ENCODE results near the gene DENND2D. TPM values are rescaled to one million over a fixed set of nuclear protein-coding genes. Genes with fewer than 3 reads are reported as not detected.

DENND2D gene
- total and polyA plus RNA-seq, 4 experiments from 2014 or later: 125 to 284 (median 252) TPM

- no peaks in the 10 kb centered on the region for H3K27me3 Mint-ChIP-seq
- H3K4me1 Mint-ChIP-seq: peaks cover 0 to 9% (median 4%) of the 10 kb centered on the region in 4 donors
- no peaks in the 10 kb centered on the region for H3K27me3 ChIP-seq (ENCODE audit: insufficient read depth, low read length)
- ChIA-PET CTCF (ENCODE audit: partially characterized antibody) (interaction anchor here (1.5 to 1.7 kb wide), 3 partner anchors 40 to 162 kb away, joined by 3 to 4 read pairs (median 3); no protein-coding TSS in a partner anchor), POLR2A (ENCODE audit: partially characterized antibody) (no interaction called here)
- H3K4me3 Mint-ChIP-seq: no peak overlapping the region
- no peaks in the 10 kb centered on the region for H3K4me1 ChIP-seq (ENCODE audit: insufficient read depth, low read length)
- peak overlapping the region in 1 of 7 donors; percentile 43 for H3K27ac Mint-ChIP-seq
- DNase-seq: no peak
- peaks cover 9 to 49% of the 10 kb centered on the region in 2 donors for H3K36me3 Mint-ChIP-seq
- no peaks in the 10 kb centered on the region for H3K9me3 Mint-ChIP-seq
- intact Hi-C loops (cut with micrococcal nuclease): no loop called here
- H3K27ac ChIP-seq (ENCODE audit: low read depth, low read length): no peak overlapping the region
- H3K9me3 ChIP-seq (ENCODE audit: control insufficient read depth in 1 of 2, low read length in 2 of 2): no peaks in the 10 kb centered on the region
- no peak overlapping the region for H3K4me3 ChIP-seq (ENCODE audit: low read length in 2 of 2)
- H3K36me3 ChIP-seq (ENCODE audit: insufficient read depth, low read length): no peaks in the 10 kb centered on the region
Measured at GRCh38 chr1:111238056-111238795, 37.8 kb upstream of the DENND2D start.

GRCh38 chr1:111236806-111237205 lies 36.4 kb upstream of the DENND2D start:
- Mint-ChIP-seq H3K9me3 (no peaks in the 10 kb centered on the region), H3K4me1 (peaks cover 0 to 13% (median 7%) of the 10 kb centered on the region in 4 donors), H3K27me3 (no peaks in the 10 kb centered on the region), H3K27ac (peak overlapping the region in 1 of 7 donors; percentile 43), H3K36me3 (peaks cover 9 to 46% of the 10 kb centered on the region in 2 donors), H3K4me3 (peak overlapping the region in 1 of 8 donors; percentile 18)
- H3K9me3 ChIP-seq (ENCODE audit: control insufficient read depth in 1 of 2, low read length in 2 of 2): no peaks in the 10 kb centered on the region
- no peaks in the 10 kb centered on the region for H3K27me3 ChIP-seq (ENCODE audit: insufficient read depth, low read length)
- no peak overlapping the region for H3K27ac ChIP-seq (ENCODE audit: low read depth, low read length)
- ChIA-PET CTCF (ENCODE audit: partially characterized antibody) (interaction anchor here (1.5 to 1.6 kb wide), 2 partner anchors 97 to 163 kb away, joined by 3 to 4 read pairs; no protein-coding TSS in a partner anchor), POLR2A (ENCODE audit: partially characterized antibody) (interaction anchor here (0.7 to 1.5 kb wide), 2 partner anchors 11 to 31 kb away, joined by 3 to 4 read pairs; no protein-coding TSS in a partner anchor)
- H3K36me3 ChIP-seq (ENCODE audit: insufficient read depth, low read length): no peaks in the 10 kb centered on the region
- H3K4me1 ChIP-seq (ENCODE audit: insufficient read depth, low read length): no peaks in the 10 kb centered on the region
- H3K4me3 ChIP-seq (ENCODE audit: low read length in 2 of 2): no peak overlapping the region
- intact Hi-C loops (cut with micrococcal nuclease): no loop called here
- no peak for DNase-seq

- Mint-ChIP-seq H3K4me1 (peaks cover 0 to 16% (median 8%) of the 10 kb centered on the region in 4 donors), H3K4me3 (no peak overlapping the region), H3K27me3 (no peaks in the 10 kb centered on the region), H3K9me3 (no peaks in the 10 kb centered on the region), H3K36me3 (peaks cover 8 to 43% of the 10 kb centered on the region in 2 donors), H3K27ac (no peak overlapping the region)
- CTCF ChIA-PET (ENCODE audit: partially characterized antibody): interaction anchor here (1.5 to 1.6 kb wide), 2 partner anchors 97 to 164 kb away, joined by 3 to 4 read pairs; no protein-coding TSS in a partner anchor
- DNase-seq: no peak
- Histone ChIP-seq H3K27me3 (ENCODE audit: insufficient read depth, low read length) (no peaks in the 10 kb centered on the region), H3K4me1 (ENCODE audit: insufficient read depth, low read length) (no peaks in the 10 kb centered on the region), H3K36me3 (ENCODE audit: insufficient read depth, low read length) (no peaks in the 10 kb centered on the region), H3K4me3 (ENCODE audit: low read length in 2 of 2) (no peak overlapping the region), H3K9me3 (ENCODE audit: control insufficient read depth in 1 of 2, low read length in 2 of 2) (no peaks in the 10 kb centered on the region), H3K27ac (ENCODE audit: low read depth, low read length) (no peak overlapping the region)
- POLR2A ChIA-PET (ENCODE audit: partially characterized antibody): interaction anchor here (0.7 to 1.5 kb wide), 3 partner anchors 9 to 32 kb away, joined by 3 to 4 read pairs (median 3); no protein-coding TSS in a partner anchor
- intact Hi-C loops (cut with micrococcal nuclease): no loop called here
Measured at GRCh38 chr1:111236379-111236778, 35.9 kb upstream of the DENND2D start.

- Histone ChIP-seq H3K4me3 (ENCODE audit: low read length in 2 of 2) (no peak overlapping the region), H3K36me3 (ENCODE audit: insufficient read depth, low read length) (no peaks in the 10 kb centered on the region), H3K27me3 (ENCODE audit: insufficient read depth, low read length) (no peaks in the 10 kb centered on the region), H3K9me3 (ENCODE audit: control insufficient read depth in 1 of 2, low read length in 2 of 2) (no peaks in the 10 kb centered on the region), H3K27ac (ENCODE audit: low read depth, low read length) (no peak overlapping the region), H3K4me1 (ENCODE audit: insufficient read depth, low read length) (peaks cover 9% of the 10 kb centered on the region)
- DNase-seq: no peak
- CTCF ChIA-PET (ENCODE audit: partially characterized antibody): no interaction called here
- H3K4me1 Mint-ChIP-seq: peaks cover 7 to 28% (median 16%) of the 10 kb centered on the region in 4 donors
- H3K4me3 Mint-ChIP-seq: no peak overlapping the region
- peaks cover 6 to 34% of the 10 kb centered on the region in 2 donors for H3K36me3 Mint-ChIP-seq
- intact Hi-C loops (cut with micrococcal nuclease): no loop called here
- no peak overlapping the region for H3K27ac Mint-ChIP-seq
- POLR2A ChIA-PET (ENCODE audit: partially characterized antibody): no interaction called here
- peaks cover 0 to 2% (median under 1%) of the 10 kb centered on the region in 8 donors for H3K9me3 Mint-ChIP-seq
- no peaks in the 10 kb centered on the region for H3K27me3 Mint-ChIP-seq
Measured at GRCh38 chr1:111234866-111235265, 34.4 kb upstream of the DENND2D start.

- H3K27ac Mint-ChIP-seq: no peak overlapping the region
- H3K4me1 Mint-ChIP-seq: peaks cover 11 to 31% (median 17%) of the 10 kb centered on the region in 4 donors
- POLR2A ChIA-PET (ENCODE audit: partially characterized antibody): no interaction called here
- no peaks in the 10 kb centered on the region for H3K27me3 Mint-ChIP-seq
- no peaks in the 10 kb centered on the region for H3K9me3 ChIP-seq (ENCODE audit: control insufficient read depth in 1 of 2, low read length in 2 of 2)
- CTCF ChIA-PET (ENCODE audit: partially characterized antibody): no interaction called here
- H3K27ac ChIP-seq (ENCODE audit: low read depth, low read length): no peak overlapping the region
- H3K9me3 Mint-ChIP-seq: peaks cover 0 to 5% (median 1%) of the 10 kb centered on the region in 8 donors
- H3K27me3 ChIP-seq (ENCODE audit: insufficient read depth, low read length): no peaks in the 10 kb centered on the region
- no peak for DNase-seq
- H3K4me1 ChIP-seq (ENCODE audit: insufficient read depth, low read length): peaks cover 14% of the 10 kb centered on the region
- H3K4me3 Mint-ChIP-seq: no peak overlapping the region
- H3K4me3 ChIP-seq (ENCODE audit: low read length in 2 of 2): no peak overlapping the region
- peaks cover 6 to 32% of the 10 kb centered on the region in 2 donors for H3K36me3 Mint-ChIP-seq
- intact Hi-C loops (cut with micrococcal nuclease): no loop called here
- no peaks in the 10 kb centered on the region for H3K36me3 ChIP-seq (ENCODE audit: insufficient read depth, low read length)
Measured at GRCh38 chr1:111234258-111234657, 33.8 kb upstream of the DENND2D start.

GRCh38 chr1:111232134-111232533 lies 31.7 kb upstream of the DENND2D start:
- H3K4me1 ChIP-seq (ENCODE audit: insufficient read depth, low read length): peaks cover 35% of the 10 kb centered on the region
- H3K4me3 ChIP-seq (ENCODE audit: low read length in 2 of 2): no peak overlapping the region
- H3K36me3 ChIP-seq (ENCODE audit: insufficient read depth, low read length): no peaks in the 10 kb centered on the region
- POLR2A ChIA-PET (ENCODE audit: partially characterized antibody): interaction anchor here (0.9 to 1.2 kb wide), 3 partner anchors 15 to 34 kb away, joined by 3 to 4 read pairs (median 3); no protein-coding TSS in a partner anchor
- no peaks in the 10 kb centered on the region for H3K27me3 Mint-ChIP-seq
- CTCF ChIA-PET (ENCODE audit: partially characterized antibody): interaction anchor here (0.9 to 2.0 kb wide), 6 partner anchors 9 to 202 kb away, joined by 3 to 9 read pairs (median 4); no protein-coding TSS in a partner anchor
- H3K9me3 Mint-ChIP-seq: peaks cover 0 to 5% (median 1%) of the 10 kb centered on the region in 8 donors
- DNase-seq: no peak
- no peaks in the 10 kb centered on the region for H3K9me3 ChIP-seq (ENCODE audit: control insufficient read depth in 1 of 2, low read length in 2 of 2)
- no peaks in the 10 kb centered on the region for H3K27me3 ChIP-seq (ENCODE audit: insufficient read depth, low read length)
- intact Hi-C loops (cut with micrococcal nuclease): no loop called here
- H3K4me3 Mint-ChIP-seq: no peak overlapping the region
- peaks cover 26 to 52% (median 34%) of the 10 kb centered on the region in 4 donors for H3K4me1 Mint-ChIP-seq
- no peak overlapping the region for H3K27ac Mint-ChIP-seq
- H3K36me3 Mint-ChIP-seq: peaks cover 2 to 17% of the 10 kb centered on the region in 2 donors
- H3K27ac ChIP-seq (ENCODE audit: low read depth, low read length): no peak overlapping the region

GRCh38 chr1:111228748-111229126 lies 28.3 kb upstream of the DENND2D start:
- H3K36me3 Mint-ChIP-seq: peaks cover 0 to 2% of the 10 kb centered on the region in 2 donors
- H3K27ac Mint-ChIP-seq: peak overlapping the region; percentile 4 to 93 (median 88)
- ChIA-PET CTCF (ENCODE audit: partially characterized antibody) (interaction anchor here (1.0 to 17.0 kb wide), 6 partner anchors 10 to 172 kb away, joined by 3 to 623 read pairs (median 4); partner anchors contain the start of gene DENND2D), POLR2A (ENCODE audit: partially characterized antibody) (interaction anchor here (0.9 to 18.7 kb wide), 7 partner anchors 13 to 356 kb away, joined by 3 to 1434 read pairs (median 4); partner anchors contain the start of genes CD53, CEPT1, DENND2D and DRAM2)
- H3K4me1 Mint-ChIP-seq: peaks cover 47 to 75% (median 60%) of the 10 kb centered on the region in 4 donors
- peaks cover 0 to 5% (median 1%) of the 10 kb centered on the region in 8 donors for H3K9me3 Mint-ChIP-seq
- no peak for DNase-seq
- H3K9me3 ChIP-seq (ENCODE audit: control insufficient read depth in 1 of 2, low read length in 2 of 2): no peaks in the 10 kb centered on the region
- H3K27me3 Mint-ChIP-seq: no peaks in the 10 kb centered on the region
- H3K27me3 ChIP-seq (ENCODE audit: insufficient read depth, low read length): no peaks in the 10 kb centered on the region
- no peak overlapping the region for H3K4me3 ChIP-seq (ENCODE audit: low read length in 2 of 2)
- H3K4me1 ChIP-seq (ENCODE audit: insufficient read depth, low read length): peaks cover 69% of the 10 kb centered on the region
- no peak overlapping the region for H3K27ac ChIP-seq (ENCODE audit: low read depth, low read length)
- H3K36me3 ChIP-seq (ENCODE audit: insufficient read depth, low read length): no peaks in the 10 kb centered on the region
- peak overlapping the region in 2 of 8 donors; percentile 10 to 17 for H3K4me3 Mint-ChIP-seq
- intact Hi-C loops (cut with micrococcal nuclease): loop anchor here (10.0 kb wide), 1 partner anchor 396 kb away; no protein-coding TSS in a partner anchor
